Measurements from ENCODE around the gene LRP1B. TPM values are rescaled to one million over a fixed set of nuclear protein-coding genes. Genes with fewer than 3 reads are reported as not detected.
"Not testable (repeated sequence)": the region's sequence is repeated elsewhere in the genome, so short reads cannot be mapped to it uniquely, and the experiment has no call there.

Gene LRP1B
- total RNA-seq, 2 experiments from 2014 or later = not detected

- Mint-ChIP-seq H3K27me3 (ENCODE audit: low read depth) (no peaks in the 10 kb centered on the region), H3K36me3 (ENCODE audit: low read depth) (no peaks in the 10 kb centered on the region), H3K4me3 (no peak overlapping the region), H3K27ac (no peak overlapping the region), H3K4me1 (ENCODE audit: low read depth) (no peaks in the 10 kb centered on the region), H3K9me3 (ENCODE audit: insufficient read depth) (peaks cover 5% of the 10 kb centered on the region)
- ChIA-PET CTCF (no interaction called here), POLR2A (no interaction called here)
- ATAC-seq (no peak), DNase-seq (no peak)
These were observed 309.9 kb downstream of the LRP1B start for GRCh38 chr2:141820893-141821292.

DNA sequence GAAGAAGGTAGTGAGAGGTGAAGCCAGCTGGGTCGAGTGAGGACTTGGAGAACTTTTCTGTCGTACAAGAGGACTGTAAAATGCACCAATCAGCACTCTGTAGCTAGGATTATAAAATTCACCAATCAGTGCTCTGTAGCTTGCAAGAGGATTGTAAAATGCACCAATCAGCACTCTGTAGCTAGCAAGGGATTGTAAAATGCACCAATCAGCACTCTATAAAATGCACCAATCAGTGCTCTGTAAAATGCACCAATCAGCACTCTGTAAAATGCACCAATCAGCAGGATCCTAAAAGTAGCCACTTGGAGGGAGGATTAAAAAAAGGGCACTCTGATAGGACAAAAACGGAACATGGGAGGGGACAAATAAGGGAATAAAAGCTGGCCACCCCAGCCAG is 315.5 kb downstream of the LRP1B start:
- H3K4me3 Mint-ChIP-seq; H3K36me3 Mint-ChIP-seq (ENCODE audit: low read depth); DNase-seq; ATAC-seq; CTCF ChIA-PET; H3K4me1 Mint-ChIP-seq (ENCODE audit: low read depth); H3K27me3 Mint-ChIP-seq (ENCODE audit: low read depth); H3K27ac Mint-ChIP-seq; POLR2A ChIA-PET: not testable (repeated sequence)
- H3K9me3 Mint-ChIP-seq (ENCODE audit: insufficient read depth) = peaks cover 22% of the 10 kb centered on the region

GRCh38 chr2:141814150-141814549 is 316.7 kb downstream of the LRP1B start:
- CTCF ChIA-PET = no interaction called here
- Mint-ChIP-seq H3K4me3 (no peak overlapping the region), H3K27ac (no peak overlapping the region), H3K4me1 (ENCODE audit: low read depth) (no peaks in the 10 kb centered on the region), H3K27me3 (ENCODE audit: low read depth) (no peaks in the 10 kb centered on the region), H3K36me3 (ENCODE audit: low read depth) (peaks cover 3% of the 10 kb centered on the region), H3K9me3 (ENCODE audit: insufficient read depth) (peaks cover 22% of the 10 kb centered on the region)
- DNase-seq (no peak), ATAC-seq (no peak)
- POLR2A ChIA-PET = no interaction called here

DNA sequence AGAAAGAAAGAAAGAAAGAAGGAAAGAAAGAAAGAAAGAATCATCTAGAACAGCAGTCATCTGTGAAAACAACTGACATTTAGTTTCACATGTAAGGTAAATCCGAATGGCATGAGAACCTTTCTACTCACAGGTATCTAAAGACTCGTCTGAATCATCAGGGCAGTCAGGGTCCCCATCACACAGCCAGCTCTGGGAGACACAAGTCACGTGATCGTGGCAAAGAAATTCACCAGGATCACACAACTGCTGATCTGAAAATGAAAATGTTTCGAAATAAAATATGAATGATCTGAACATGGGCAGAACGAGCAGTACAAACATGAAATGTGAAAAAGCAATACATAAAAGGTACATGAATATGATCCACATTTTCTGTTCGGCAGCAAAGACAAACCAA is 320.7 kb downstream of the LRP1B start:
- no peak for DNase-seq
- no peaks in the 10 kb centered on the region for H3K27me3 Mint-ChIP-seq (ENCODE audit: low read depth)
- no peak overlapping the region for H3K27ac Mint-ChIP-seq
- no peaks in the 10 kb centered on the region for H3K4me1 Mint-ChIP-seq (ENCODE audit: low read depth)
- ChIA-PET POLR2A (no interaction called here), CTCF (no interaction called here)
- peaks cover 3% of the 10 kb centered on the region for H3K36me3 Mint-ChIP-seq (ENCODE audit: low read depth)
- peaks cover 19% of the 10 kb centered on the region for H3K9me3 Mint-ChIP-seq (ENCODE audit: insufficient read depth)
- ATAC-seq = no peak
- H3K4me3 Mint-ChIP-seq = no peak overlapping the region

GRCh38 chr2:141806090-141806489 is 324.7 kb downstream of the LRP1B start:
- ATAC-seq (no peak), DNase-seq (no peak)
- H3K27me3 Mint-ChIP-seq (ENCODE audit: low read depth) = no peaks in the 10 kb centered on the region
- ChIA-PET CTCF (no interaction called here), POLR2A (no interaction called here)
- peaks cover 6% of the 10 kb centered on the region for H3K9me3 Mint-ChIP-seq (ENCODE audit: insufficient read depth)
- no peaks in the 10 kb centered on the region for H3K36me3 Mint-ChIP-seq (ENCODE audit: low read depth)
- H3K4me1 Mint-ChIP-seq (ENCODE audit: low read depth) = no peaks in the 10 kb centered on the region
- no peak overlapping the region for H3K27ac Mint-ChIP-seq
- H3K4me3 Mint-ChIP-seq = no peak overlapping the region

- Mint-ChIP-seq H3K9me3 (ENCODE audit: insufficient read depth) (peaks cover 6% of the 10 kb centered on the region), H3K4me1 (ENCODE audit: low read depth) (no peaks in the 10 kb centered on the region), H3K36me3 (ENCODE audit: low read depth) (no peaks in the 10 kb centered on the region), H3K27ac (no peak overlapping the region), H3K4me3 (no peak overlapping the region), H3K27me3 (ENCODE audit: low read depth) (no peaks in the 10 kb centered on the region)
- DNase-seq (no peak), ATAC-seq (no peak)
- CTCF ChIA-PET = no interaction called here
- POLR2A ChIA-PET = no interaction called here
These were observed 325.5 kb downstream of the LRP1B start for GRCh38 chr2:141805302-141805701.

GRCh38 chr2:141796449-141796848 is 334.4 kb downstream of the LRP1B start:
- DNase-seq (no peak), ATAC-seq (no peak)
- Mint-ChIP-seq H3K4me3 (no peak overlapping the region), H3K4me1 (ENCODE audit: low read depth) (no peaks in the 10 kb centered on the region), H3K36me3 (ENCODE audit: low read depth) (no peaks in the 10 kb centered on the region), H3K9me3 (ENCODE audit: insufficient read depth) (peaks cover 7% of the 10 kb centered on the region), H3K27ac (no peak overlapping the region), H3K27me3 (ENCODE audit: low read depth) (no peaks in the 10 kb centered on the region)
- ChIA-PET CTCF (no interaction called here), POLR2A (interaction anchor here (0.5 kb wide), 1 partner anchor 129 kb away, joined by 3 read pairs; no protein-coding TSS in a partner anchor)

GRCh38 chr2:141791521-141791920 is 339.3 kb downstream of the LRP1B start:
- no peaks in the 10 kb centered on the region for H3K36me3 Mint-ChIP-seq (ENCODE audit: low read depth)
- CTCF ChIA-PET = no interaction called here
- no peaks in the 10 kb centered on the region for H3K27me3 Mint-ChIP-seq (ENCODE audit: low read depth)
- POLR2A ChIA-PET = no interaction called here
- DNase-seq (no peak), ATAC-seq (no peak)
- no peaks in the 10 kb centered on the region for H3K4me1 Mint-ChIP-seq (ENCODE audit: low read depth)
- no peak overlapping the region for H3K4me3 Mint-ChIP-seq
- no peaks in the 10 kb centered on the region for H3K9me3 Mint-ChIP-seq (ENCODE audit: insufficient read depth)
- no peak overlapping the region for H3K27ac Mint-ChIP-seq

DNA sequence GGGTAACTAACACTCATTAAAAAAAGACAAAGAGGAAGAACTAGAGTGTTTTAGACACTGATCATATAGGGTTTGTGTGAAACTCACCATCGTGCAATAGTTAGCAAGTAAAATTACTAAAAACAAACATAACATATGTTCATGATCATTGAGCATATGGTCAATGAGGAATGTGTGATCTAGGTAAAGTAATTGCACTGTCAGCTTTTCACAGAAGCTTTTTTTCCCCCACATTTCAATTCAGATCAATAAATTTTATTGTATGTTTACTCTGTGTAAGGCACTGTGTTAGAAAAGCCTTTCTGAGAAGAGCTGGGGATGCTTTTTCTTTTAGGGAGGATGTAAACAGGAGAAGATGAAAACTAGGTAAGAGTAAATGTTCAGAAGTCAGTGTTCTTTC is 348.2 kb downstream of the LRP1B start:
- Mint-ChIP-seq H3K4me1 (ENCODE audit: low read depth) (no peaks in the 10 kb centered on the region), H3K36me3 (ENCODE audit: low read depth) (no peaks in the 10 kb centered on the region), H3K27me3 (ENCODE audit: low read depth) (no peaks in the 10 kb centered on the region), H3K27ac (no peak overlapping the region), H3K4me3 (no peak overlapping the region), H3K9me3 (ENCODE audit: insufficient read depth) (no peaks in the 10 kb centered on the region)
- ChIA-PET CTCF (no interaction called here), POLR2A (no interaction called here)
- no peak for DNase-seq
- ATAC-seq = no peak

- no peaks in the 10 kb centered on the region for H3K27me3 Mint-ChIP-seq (ENCODE audit: low read depth)
- H3K36me3 Mint-ChIP-seq (ENCODE audit: low read depth) = no peaks in the 10 kb centered on the region
- no peak for ATAC-seq
- CTCF ChIA-PET = no interaction called here
- peaks cover 4% of the 10 kb centered on the region for H3K9me3 Mint-ChIP-seq (ENCODE audit: insufficient read depth)
- H3K27ac Mint-ChIP-seq = no peak overlapping the region
- H3K4me3 Mint-ChIP-seq = no peak overlapping the region
- H3K4me1 Mint-ChIP-seq (ENCODE audit: low read depth) = no peaks in the 10 kb centered on the region
- no peak for DNase-seq
- POLR2A ChIA-PET = no interaction called here
These were observed 352.4 kb downstream of the LRP1B start for GRCh38 chr2:141778315-141778835.

- Mint-ChIP-seq H3K4me3 (no peak overlapping the region), H3K27me3 (ENCODE audit: low read depth) (no peaks in the 10 kb centered on the region), H3K4me1 (ENCODE audit: low read depth) (no peaks in the 10 kb centered on the region), H3K27ac (no peak overlapping the region), H3K36me3 (ENCODE audit: low read depth) (no peaks in the 10 kb centered on the region), H3K9me3 (ENCODE audit: insufficient read depth) (peaks cover 10% of the 10 kb centered on the region)
- CTCF ChIA-PET = no interaction called here
- DNase-seq (no peak), ATAC-seq (no peak)
- POLR2A ChIA-PET = no interaction called here
These were observed 360.3 kb downstream of the LRP1B start for GRCh38 chr2:141770530-141770929.

DNA sequence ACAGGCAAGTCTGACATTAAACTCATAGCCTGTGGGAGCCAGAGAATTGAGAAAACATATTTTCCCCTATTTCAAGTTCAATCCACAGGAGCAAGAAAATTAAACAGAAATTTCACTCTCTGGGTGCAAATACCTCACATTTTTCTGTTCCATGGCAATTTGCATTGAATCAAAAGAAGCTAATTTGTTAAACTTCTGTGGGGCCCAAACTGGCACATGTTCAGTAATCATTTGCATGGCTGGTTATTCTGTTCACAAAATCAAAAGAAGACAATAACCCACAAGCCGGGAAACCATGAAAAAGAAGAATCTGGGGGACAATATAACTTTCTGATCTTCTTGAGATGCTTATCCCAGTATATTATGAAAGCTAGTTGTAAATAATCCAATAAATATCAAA is 363.1 kb downstream of the LRP1B start:
- ChIA-PET CTCF (no interaction called here), POLR2A (no interaction called here)
- H3K9me3 Mint-ChIP-seq (ENCODE audit: insufficient read depth) = peaks cover 8% of the 10 kb centered on the region
- H3K27ac Mint-ChIP-seq = no peak overlapping the region
- no peaks in the 10 kb centered on the region for H3K36me3 Mint-ChIP-seq (ENCODE audit: low read depth)
- DNase-seq = no peak
- H3K4me3 Mint-ChIP-seq = no peak overlapping the region
- H3K27me3 Mint-ChIP-seq (ENCODE audit: low read depth) = no peaks in the 10 kb centered on the region
- no peak for ATAC-seq
- H3K4me1 Mint-ChIP-seq (ENCODE audit: low read depth) = no peaks in the 10 kb centered on the region

- Mint-ChIP-seq H3K36me3 (ENCODE audit: low read depth) (no peaks in the 10 kb centered on the region), H3K4me3 (no peak overlapping the region), H3K9me3 (ENCODE audit: insufficient read depth) (peaks cover 8% of the 10 kb centered on the region), H3K27ac (no peak overlapping the region), H3K27me3 (ENCODE audit: low read depth) (no peaks in the 10 kb centered on the region), H3K4me1 (ENCODE audit: low read depth) (no peaks in the 10 kb centered on the region)
- POLR2A ChIA-PET = no interaction called here
- no peak for DNase-seq
- no peak for ATAC-seq
- CTCF ChIA-PET = no interaction called here
These were observed 363.8 kb downstream of the LRP1B start for GRCh38 chr2:141767051-141767450.

All from activated CD8-positive, alpha-beta T cell treated with anti-CD3 and anti-CD28 coated beads, Interleukin-2, amount 10 ng/mL, durations not matched to agents 7 days and 5 days (primary cell).